SK-N-SH (cell line): ENCODE measurements around the gene RPL26. TPM values are rescaled to one million over a fixed set of nuclear protein-coding genes. Genes with fewer than 3 reads are reported as not detected.

ENCODE experiments used
- CTCF ChIA-PET: fragments of 300-600, 350-600 bp; formaldehyde crosslinking; extraction: SDS; loops from one replicate; lab custom pipeline; 2021; lab: Yijun Ruan, JAX
- POLR2A ChIA-PET: fragments of 350-600 bp; sonication (Branson Sonifier 250); formaldehyde crosslinking; extraction: SDS; loops from one replicate; lab custom pipeline; 2020; ENCODE audit warnings: antibody characterized with exemption, inconsistent platforms; lab: Yijun Ruan, JAX
- DNase-seq: peaks from one replicate; pipeline ENCODE4 v3.0.0; 2012
- H2AFZ ChIP-seq: fragments of 200-600 bp; sonication (generic); 2 replicates; pipeline ENCODE4 v1.8.1; 2016; ENCODE audit warnings: antibody characterized with exemption, mild to moderate bottlenecking, low read depth
- H3F3A ChIP-seq: fragments of 200-600 bp; sonication (generic); replicated peaks from 2 replicates; pipeline ENCODE3; 2016; ENCODE audit warnings: antibody characterized with exemption, mild to moderate bottlenecking; ENCODE audit not compliant: insufficient read depth
- H3K27ac ChIP-seq, 2 experiments: fragments of 200-500 bp in 1 of 2; fragments of 200-600 bp in 1 of 2; sonication (Bioruptor generic) in 1 of 2; sonication (generic), shearing (Covaris generic) in 1 of 2; 2 replicates each; pipeline versions ENCODE4 v1.5.1 to v1.6.1; 2014 to 2016; ENCODE audit warnings: low read depth in 2 of 2, inconsistent platforms in 1 of 2, low read length in 1 of 2, mild to moderate bottlenecking in 1 of 2, mixed read lengths in 1 of 2
- H3K27me3 ChIP-seq: fragments of 200-600 bp; sonication (generic), shearing (Covaris generic); 2 replicates; pipeline ENCODE4 v1.6.1; 2016; ENCODE audit warnings: mixed run types; ENCODE audit not compliant: insufficient read depth
- H3K36me3 ChIP-seq, 2 experiments: fragments of 200-500 bp in 1 of 2; fragments of 200-600 bp in 1 of 2; sonication (Bioruptor generic) in 1 of 2; sonication (generic) in 1 of 2; replicated peaks in 1 of 2; 2 replicates each; pipeline versions ENCODE3 to v1.5.1; 2014 to 2016; ENCODE audit warnings: low read length in 1 of 2, mild to moderate bottlenecking in 1 of 2; ENCODE audit not compliant: insufficient read depth in 2 of 2, control insufficient read depth in 1 of 2
- H3K4me1 ChIP-seq, 2 experiments: fragments of 200-500 bp in 1 of 2; fragments of 200-600 bp in 1 of 2; sonication (Bioruptor generic) in 1 of 2; sonication (generic), shearing (Covaris generic) in 1 of 2; 2 replicates each; pipeline versions ENCODE4 v1.5.1 to v1.6.1; 2014 to 2016; ENCODE audit warnings: low read depth in 1 of 2, low read length in 1 of 2, mixed run types in 1 of 2; ENCODE audit not compliant: insufficient read depth in 2 of 2, control insufficient read depth in 1 of 2
- H3K4me2 ChIP-seq: fragments of 200-600 bp; sonication (generic), shearing (Covaris generic); 2 replicates; pipeline ENCODE4 v1.6.1; 2017; ENCODE audit warnings: mixed run types
- H3K4me3 ChIP-seq, 2 experiments: fragments of 200-500 bp in 1 of 2; fragments of 200-600 bp in 1 of 2; sonication (Bioruptor generic) in 1 of 2; sonication (generic), shearing (Covaris generic) in 1 of 2; 2 replicates each; pipeline versions ENCODE4 v1.5.1 to v1.8.1; 2014 to 2016; ENCODE audit warnings: low read depth in 2 of 2, inconsistent platforms in 1 of 2, low read length in 1 of 2, mild to moderate bottlenecking in 1 of 2, mixed read lengths in 1 of 2, moderate library complexity in 1 of 2
- H3K79me2 ChIP-seq: fragments of 200-600 bp; sonication (generic); 2 replicates; pipeline ENCODE4 v1.8.1; 2017; ENCODE audit warnings: mild to moderate bottlenecking; ENCODE audit not compliant: insufficient read depth
- H3K9ac ChIP-seq: fragments of 200-600 bp; sonication (generic); 2 replicates; pipeline ENCODE4 v1.6.1; 2017; ENCODE audit warnings: mixed run types
- H3K9me2 ChIP-seq: fragments of 200-600 bp; sonication (generic); 2 replicates; pipeline ENCODE4 v1.6.1; 2017; ENCODE audit warnings: mixed run types
- H3K9me3 ChIP-seq: fragments of 200-600 bp; sonication (generic); 2 replicates; pipeline ENCODE4 v1.6.1; 2017; ENCODE audit warnings: mixed run types, mild to moderate bottlenecking, moderate library complexity
- H4K20me1 ChIP-seq: fragments of 200-600 bp; sonication (generic); 2 replicates; pipeline ENCODE4 v1.6.1; 2017; ENCODE audit warnings: mild to moderate bottlenecking, mixed run types; ENCODE audit not compliant: insufficient read depth
- CHD2 ChIP-seq: fragments of 150-350 bp; IDR thresholded peaks from 2 replicates; pipeline ENCODE4 v1.6.1; 2018; ENCODE audit warnings: low read length; ENCODE audit not compliant: partially characterized antibody
- CTCF ChIP-seq: fragments of 200-600 bp; sonication (generic); IDR thresholded peaks from 2 replicates; pipeline ENCODE4 v1.6.1; 2017; ENCODE audit warnings: antibody characterized with exemption, mild to moderate bottlenecking, moderate library complexity
- FOXJ3 ChIP-seq: sonication (generic); formaldehyde crosslinking; IDR thresholded peaks from 2 replicates; pipeline ENCODE4 v1.5.1; 2020; ENCODE audit warnings: mild to moderate bottlenecking, missing genetic modification reagents
- FOXM1 ChIP-seq: IDR thresholded peaks from 2 replicates; pipeline ENCODE4 v1.4.0; 2012; ENCODE audit warnings: low read depth, mild to moderate bottlenecking
- GABPA ChIP-seq: IDR thresholded peaks from 2 replicates; pipeline ENCODE4 v1.4.0; 2012; ENCODE audit warnings: low read depth, mild to moderate bottlenecking
- GATA2 ChIP-seq: sonication (generic); formaldehyde crosslinking; IDR thresholded peaks from 2 replicates; pipeline ENCODE4 v1.5.0; 2020; ENCODE audit warnings: mild to moderate bottlenecking, missing genetic modification reagents
- MEF2A ChIP-seq: IDR thresholded peaks from 2 replicates; pipeline ENCODE4 v1.4.0; 2012; ENCODE audit warnings: low read depth, borderline replicate concordance
- MXI1 ChIP-seq: IDR thresholded peaks from 2 replicates; pipeline ENCODE4 v1.6.1; 2012; ENCODE audit warnings: mild to moderate bottlenecking, low read depth, low read length, improper control_type of control experiment
- POLR2AphosphoS5 ChIP-seq: IDR thresholded peaks from 2 replicates; pipeline ENCODE4 v1.6.1; 2012; ENCODE audit warnings: low read depth, low read length
- RAD21 ChIP-seq: IDR thresholded peaks from 2 replicates; pipeline ENCODE4 v1.6.1; 2012; ENCODE audit warnings: mild to moderate bottlenecking, low read length
- REST ChIP-seq: IDR thresholded peaks from 2 replicates; pipeline ENCODE4 v1.6.1; 2012; ENCODE audit warnings: mild to moderate bottlenecking, low read depth, low read length, moderate library complexity
- RFX5 ChIP-seq: IDR thresholded peaks from 2 replicates; pipeline ENCODE4 v1.6.1; 2012; ENCODE audit warnings: mild to moderate bottlenecking, improper control_type of control experiment, low read length
- SIN3A ChIP-seq: IDR thresholded peaks from 2 replicates; pipeline ENCODE4 v1.6.1; 2012; ENCODE audit warnings: low read depth, mild to moderate bottlenecking, low read length, moderate library complexity, borderline replicate concordance
- USF2 ChIP-seq: fragments of 150-350 bp; IDR thresholded peaks from 2 replicates; pipeline ENCODE4 v1.6.1; 2017; ENCODE audit warnings: antibody characterized with exemption, low read length, low read depth, borderline replicate concordance
- YY1 ChIP-seq: IDR thresholded peaks from 2 replicates; pipeline ENCODE4 v1.4.0; 2012; ENCODE audit warnings: low read depth, mild to moderate bottlenecking
- ZBTB33 ChIP-seq: IDR thresholded peaks from 2 replicates; pipeline ENCODE4 v1.4.0; 2012; ENCODE audit warnings: low read depth, borderline replicate concordance
- WGBS: methylation state at CpG from one replicate; pipeline ENCODE4 v1.1.6; 2017; ENCODE audit warnings: low lambda C conversion rate; 5-methylcytosine and 5-hydroxymethylcytosine counted together
- polyA plus RNA-seq, 3 experiments: library from polyadenylated mRNA; depleted of rRNA; stranded (reverse); fragments of >200 nt; gene quantifications; 2 replicates each; pipeline ENCODE4 v1.2.3, GENCODE V29; 2012

The RPL26 gene
- polyA plus RNA-seq, 1 of the 3 experiments (the other 2 are of a cell fraction), result 4,770 TPM

- TF ChIP-seq REST, result no peak
- no peak for TF ChIP-seq GATA2 (CRISPR knock-in tag)
- no peak for TF ChIP-seq CTCF
- no peak for TF ChIP-seq CHD2
- TF ChIP-seq RFX5, result no peak
- TF ChIP-seq, all 33 proteins: peak for 11
These were observed 1.9 kb upstream of the RPL26 start (continued) for GRCh38 chr17:8384801-8385378.

GRCh38 chr17:8382880-8383142 is 182 bp downstream of the RPL26 start:
- Histone ChIP-seq H3K36me3 (peaks cover 23 to 45% of the 10 kb centered on the region in 2 experiments), H4K20me1 (peaks cover 44% of the 10 kb centered on the region), H3K9me3 (no peaks in the 10 kb centered on the region), H3K27ac (peak overlapping the region; percentile 77 to 90), H2AFZ (peak overlapping the region; percentile 48; the same call in 1 of the 2 replicates), H3K27me3 (no peaks in the 10 kb centered on the region), H3K79me2 (peaks cover 49% of the 10 kb centered on the region), H3K4me1 (peaks cover 21 to 28% of the 10 kb centered on the region in 2 experiments; a peak in 3 of 4 replicates), H3K4me2 (peak overlapping the region; percentile 98), H3K9ac (peak overlapping the region; percentile 95), H3K4me3 (peak overlapping the region; percentile 73 to 87), H3K9me2 (no peaks in the 10 kb centered on the region), H3F3A (peaks cover 67% of the 10 kb centered on the region)
- WGBS, result under 1% methylated on average over 14 of the region's 15 CpGs
- TF ChIP-seq GABPA (no peak), SIN3A (no peak), FOXJ3 (CRISPR knock-in tag) (no peak), YY1 (no peak; the same call in 1 of the 2 replicates), ZBTB33 (no peak), MXI1 (no peak), USF2 (no peak), RAD21 (no peak), MEF2A (no peak), FOXM1 (no peak), POLR2AphosphoS5 (no peak), CTCF (no peak)
- POLR2A ChIA-PET, result interaction anchor here (1.0 kb wide), 1 partner anchor 160 kb away, joined by 4 read pairs; no protein-coding TSS in a partner anchor
- CTCF ChIA-PET, result interaction anchor here (0.6 to 2.9 kb wide), 11 partner anchors 12 to 403 kb away, joined by 3 to 16 read pairs (median 4); partner anchors contain the start of gene RNF222
- no peak for DNase-seq
